GM12891 (cell line): ENCODE measurements around the gene CCDC66.

Experiments used
- PAX5 ChIP-seq: IDR thresholded peaks from 2 replicates; pipeline ENCODE4 v1.6.1; 2011; ENCODE audit warnings: low read length, moderate library complexity, mild to moderate bottlenecking; ENCODE audit not compliant: insufficient read depth, severe bottlenecking
- POLR2A ChIP-seq: IDR thresholded peaks from 2 replicates; pipeline ENCODE4 v1.6.1; 2011; ENCODE audit warnings: low read depth, low read length, control low read depth
- POLR2AphosphoS5 ChIP-seq: IDR thresholded peaks from 2 replicates; pipeline ENCODE4 v1.6.1; 2011; ENCODE audit warnings: low read depth, low read length, control low read depth
- POU2F2 ChIP-seq: IDR thresholded peaks from 2 replicates; pipeline ENCODE4 v1.6.1; 2011; ENCODE audit warnings: low read depth, mild to moderate bottlenecking, control low read depth, low read length, moderate library complexity
- SPI1 ChIP-seq: IDR thresholded peaks from 2 replicates; pipeline ENCODE4 v1.6.1; 2011; ENCODE audit warnings: low read depth, low read length, control low read depth
- TAF1 ChIP-seq: IDR thresholded peaks from 2 replicates; pipeline ENCODE4 v1.6.1; 2011; ENCODE audit warnings: low read depth, low read length, control low read depth

DNA sequence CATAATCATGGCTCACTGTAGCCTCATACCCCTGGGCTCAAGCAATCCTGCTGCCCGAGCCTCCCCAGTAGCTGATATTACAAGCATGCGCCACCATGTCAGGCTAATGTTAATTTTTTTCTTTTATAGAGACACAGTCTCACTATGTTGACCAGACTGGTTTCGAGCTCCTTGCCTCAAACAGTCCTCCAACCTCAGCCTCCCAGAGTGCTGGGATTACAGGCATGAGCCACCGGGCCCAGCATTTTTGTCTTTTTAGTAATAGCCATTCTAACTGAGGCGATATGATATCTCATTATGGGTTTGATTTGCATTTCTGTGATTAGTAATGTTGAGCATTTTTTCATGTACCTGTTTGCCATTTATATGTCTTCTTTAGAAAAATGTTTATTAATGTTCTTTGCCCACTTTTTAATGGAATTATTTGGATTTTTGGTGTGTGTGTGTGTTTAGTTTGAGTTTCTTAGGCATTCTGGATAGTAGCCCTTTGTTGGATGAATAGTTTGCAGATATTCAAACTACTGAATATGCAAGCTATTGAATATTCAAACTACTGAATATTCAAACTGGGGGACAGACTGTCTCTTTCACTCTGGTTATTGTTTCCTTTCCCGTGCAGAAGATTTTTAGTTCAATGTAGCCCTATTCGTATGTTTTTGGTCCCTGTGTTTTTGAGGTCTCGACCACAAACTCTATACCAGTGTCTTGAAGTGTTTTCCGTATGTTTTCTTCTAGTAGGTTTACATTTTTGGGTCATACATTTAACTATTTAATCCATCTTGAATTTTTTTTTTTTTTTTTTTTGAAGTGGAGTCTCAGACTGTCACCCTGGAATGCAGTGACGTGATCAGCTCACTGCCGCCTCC, 39.2 kb downstream of the CCDC66 start:
- no peak for TF ChIP-seq POLR2A
- no peak for TF ChIP-seq POLR2AphosphoS5
- TF ChIP-seq TAF1 = no peak
- TF ChIP-seq POU2F2 = no peak
- no peak for TF ChIP-seq PAX5
- no peak for TF ChIP-seq SPI1
